AG09319 (cell line): ENCODE data around the gene TREML4.

ENCODE experiments used
- DNase-seq: peaks from one replicate; pipeline ENCODE4 v3.0.0-alpha.2; 2010; ENCODE audit warnings: low read depth; ENCODE audit errors: extremely low read depth
- TF ChIP-seq, protein P1 (sequence below): IDR thresholded peaks from 2 replicates; pipeline ENCODE4 v1.5.1; 2011; ENCODE audit warnings: low read depth, mild to moderate bottlenecking, inconsistent platforms, low read length, moderate library complexity

Gene TREML4

DNA sequence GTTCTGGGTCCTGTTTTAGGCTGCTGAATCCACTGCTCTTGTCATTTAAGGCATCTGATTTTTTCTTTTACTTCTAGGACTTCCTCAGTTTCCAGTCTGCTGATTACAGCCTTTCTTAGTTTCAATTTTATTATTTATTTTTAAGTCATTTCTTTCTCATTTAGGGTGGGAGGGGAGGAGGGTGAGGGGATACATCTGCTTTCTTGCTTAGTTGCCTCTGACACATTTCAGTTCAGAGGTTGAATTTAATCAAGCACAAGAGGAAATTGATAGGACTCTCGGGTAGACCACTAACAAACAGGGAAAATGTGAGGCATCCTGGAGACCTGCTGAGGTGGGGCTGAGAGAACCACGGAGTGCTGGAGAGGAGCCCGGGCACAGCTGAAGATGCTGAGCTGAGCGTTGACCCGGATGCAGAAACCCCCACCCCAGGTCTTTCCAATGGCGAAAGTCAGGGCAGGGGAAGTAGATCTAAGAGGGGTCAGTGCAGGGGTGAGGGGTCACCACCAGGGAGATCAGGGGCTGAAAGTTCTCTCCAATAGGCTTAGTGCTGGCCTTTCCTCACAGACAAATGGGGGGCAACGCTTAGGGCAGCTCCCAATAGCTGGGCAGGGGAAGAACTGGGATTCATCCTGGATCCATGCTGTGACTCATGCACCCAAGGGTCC is 19.6 kb upstream of the TREML4 start:
- TF ChIP-seq, protein P1, sequence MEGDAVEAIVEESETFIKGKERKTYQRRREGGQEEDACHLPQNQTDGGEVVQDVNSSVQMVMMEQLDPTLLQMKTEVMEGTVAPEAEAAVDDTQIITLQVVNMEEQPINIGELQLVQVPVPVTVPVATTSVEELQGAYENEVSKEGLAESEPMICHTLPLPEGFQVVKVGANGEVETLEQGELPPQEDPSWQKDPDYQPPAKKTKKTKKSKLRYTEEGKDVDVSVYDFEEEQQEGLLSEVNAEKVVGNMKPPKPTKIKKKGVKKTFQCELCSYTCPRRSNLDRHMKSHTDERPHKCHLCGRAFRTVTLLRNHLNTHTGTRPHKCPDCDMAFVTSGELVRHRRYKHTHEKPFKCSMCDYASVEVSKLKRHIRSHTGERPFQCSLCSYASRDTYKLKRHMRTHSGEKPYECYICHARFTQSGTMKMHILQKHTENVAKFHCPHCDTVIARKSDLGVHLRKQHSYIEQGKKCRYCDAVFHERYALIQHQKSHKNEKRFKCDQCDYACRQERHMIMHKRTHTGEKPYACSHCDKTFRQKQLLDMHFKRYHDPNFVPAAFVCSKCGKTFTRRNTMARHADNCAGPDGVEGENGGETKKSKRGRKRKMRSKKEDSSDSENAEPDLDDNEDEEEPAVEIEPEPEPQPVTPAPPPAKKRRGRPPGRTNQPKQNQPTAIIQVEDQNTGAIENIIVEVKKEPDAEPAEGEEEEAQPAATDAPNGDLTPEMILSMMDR: no peak
- no peak for DNase-seq

- DNase-seq: no peak
- TF ChIP-seq, protein P1: no peak
Observed at GRCh38 chr6:41209547-41210320, 18.4 kb upstream of the TREML4 start.

- no peak for DNase-seq
Observed at GRCh38 chr6:41214559-41215238, 13.4 kb upstream of the TREML4 start.

DNA sequence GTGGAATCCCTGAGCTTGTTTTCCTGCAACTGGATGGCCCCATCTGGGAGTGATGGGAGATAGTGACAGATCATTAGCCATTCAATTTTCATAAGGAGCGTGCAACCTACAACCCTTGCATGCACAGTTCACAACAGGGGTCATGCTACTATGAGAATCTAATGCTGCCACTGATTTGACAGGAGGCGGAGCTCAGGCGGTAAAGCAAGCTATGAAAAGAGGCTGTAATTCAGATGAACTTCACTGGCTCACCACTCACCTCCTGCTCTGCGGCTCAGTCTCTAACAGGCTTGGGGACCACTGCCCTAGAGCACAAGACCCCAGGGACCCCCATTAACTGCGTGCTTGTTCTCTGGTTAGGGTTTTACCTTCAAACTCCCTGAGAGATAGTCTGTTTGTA is 12.4 kb upstream of the TREML4 start:
- DNase-seq: no peak
- TF ChIP-seq, protein P1: no peak

More at GRCh38 chr6:41214559-41215238, 13.4 kb upstream of the TREML4 start:
- TF ChIP-seq, protein P1: no peak

DNA sequence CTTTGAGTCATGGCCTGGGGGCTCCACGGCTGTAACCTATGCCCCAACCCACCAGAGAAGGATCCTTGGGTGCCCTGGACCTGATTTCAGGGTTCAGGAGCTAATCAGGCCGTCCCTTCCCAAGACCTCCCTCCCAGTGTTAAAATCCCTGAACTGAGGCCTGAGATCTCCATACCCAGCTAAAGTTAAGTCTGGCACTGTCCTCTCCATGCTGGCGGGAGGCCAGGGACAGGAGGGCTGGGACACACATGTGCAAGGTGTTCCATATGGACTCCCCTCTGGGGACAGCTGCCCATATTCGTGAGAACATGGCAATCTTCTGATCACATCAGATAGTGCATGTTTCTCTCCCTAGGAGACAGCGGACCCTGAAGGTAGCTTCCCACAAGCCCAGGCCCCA is 11.5 kb upstream of the TREML4 start:
- TF ChIP-seq, protein P1: no peak
- DNase-seq: no peak

- TF ChIP-seq, protein P1: no peak
- no peak for DNase-seq
Observed at GRCh38 chr6:41222045-41222444, 6.1 kb upstream of the TREML4 start.

- DNase-seq: no peak
- TF ChIP-seq, protein P1: no peak
Observed at GRCh38 chr6:41222513-41222912, 5.6 kb upstream of the TREML4 start.
